ENCODE measurements around the gene TRPM4.

DNA sequence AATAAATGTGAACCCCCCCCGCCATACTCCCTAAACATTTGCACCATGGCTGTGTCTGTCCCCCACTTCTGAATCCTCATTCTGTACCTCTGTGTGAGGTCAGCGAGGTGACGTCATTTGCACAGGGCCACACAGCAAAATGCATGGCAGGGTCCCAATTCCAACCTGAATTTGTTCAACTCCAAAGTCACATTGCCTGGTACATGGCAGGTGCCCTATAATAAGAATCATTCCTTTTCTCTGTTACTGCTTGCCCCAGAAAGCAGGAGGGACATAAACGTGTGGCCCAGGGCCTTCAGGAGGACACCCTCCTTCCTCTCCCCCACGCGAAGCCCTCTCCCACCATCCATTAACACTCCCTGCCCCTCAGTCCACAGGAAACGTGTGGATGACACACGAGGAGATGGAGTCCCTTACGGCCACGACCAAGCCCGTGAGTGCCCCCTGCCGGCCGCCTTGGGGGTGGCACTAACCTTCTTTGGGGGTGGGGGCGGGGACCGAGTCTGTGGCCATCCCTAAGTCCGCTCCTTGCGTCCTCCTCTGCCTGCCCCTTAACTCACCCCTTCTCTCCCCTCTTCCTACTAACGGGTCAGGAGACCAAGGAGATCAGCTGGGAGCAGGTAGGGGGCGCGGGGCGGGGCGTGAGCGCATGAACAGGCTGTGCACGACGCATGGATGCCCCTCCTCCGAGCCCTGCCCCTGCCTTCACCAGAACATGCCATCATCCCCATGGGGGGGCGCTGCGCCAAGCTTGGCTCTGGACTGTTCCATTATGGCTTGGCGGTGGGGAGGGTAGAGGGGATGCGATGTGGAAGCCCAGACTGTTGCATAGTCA is 11.8 kb upstream of the TRPM4 start:
- TF ChIP-seq ETV6 (conservative IDR thresholded peaks at IDR 0.05 in 1 of 2, IDR thresholded peaks at IDR 0.05 in 1 of 2; ENCODE audit: borderline replicate concordance in 1 of 2, low read depth in 1 of 2) (no peak), CTCF (IDR thresholded peaks at IDR 0.05 in 2 of 3, conservative IDR thresholded peaks at IDR 0.05 in 1 of 3; ENCODE audit: control insufficient read depth in 2 of 3, extremely low read depth in 1 of 3, insufficient read depth in 1 of 3, low read depth in 3 of 3, low read length in 3 of 3) (peak; percentile 70 to 94 (median 82)), FOXM1 (IDR thresholded peaks at IDR 0.05; ENCODE audit: low read depth, low read length) (no peak), POLR2AphosphoS5 (IDR thresholded peaks at IDR 0.05; ENCODE audit: low read length) (no peak), CBFB (IDR thresholded peaks at IDR 0.05; ENCODE audit: low read depth) (no peak), NFYB (IDR thresholded peaks at IDR 0.05; ENCODE audit: insufficient read depth, low read depth, low read length) (no peak), SMC3 (IDR thresholded peaks at IDR 0.05; ENCODE audit: borderline replicate concordance, low read length) (peak; percentile 64; the same call in 1 of the 2 replicates), BHLHE40 (IDR thresholded peaks at IDR 0.05; ENCODE audit: borderline replicate concordance in 1 of 2, low read depth in 2 of 2, low read length in 1 of 2) (peak; percentile 42 to 67; a peak in 2 of 4 replicates), SUZ12 (IDR thresholded peaks at IDR 0.05; ENCODE audit: unreplicated experiment) (no peak)
- TF ChIP-seq, protein P1, sequence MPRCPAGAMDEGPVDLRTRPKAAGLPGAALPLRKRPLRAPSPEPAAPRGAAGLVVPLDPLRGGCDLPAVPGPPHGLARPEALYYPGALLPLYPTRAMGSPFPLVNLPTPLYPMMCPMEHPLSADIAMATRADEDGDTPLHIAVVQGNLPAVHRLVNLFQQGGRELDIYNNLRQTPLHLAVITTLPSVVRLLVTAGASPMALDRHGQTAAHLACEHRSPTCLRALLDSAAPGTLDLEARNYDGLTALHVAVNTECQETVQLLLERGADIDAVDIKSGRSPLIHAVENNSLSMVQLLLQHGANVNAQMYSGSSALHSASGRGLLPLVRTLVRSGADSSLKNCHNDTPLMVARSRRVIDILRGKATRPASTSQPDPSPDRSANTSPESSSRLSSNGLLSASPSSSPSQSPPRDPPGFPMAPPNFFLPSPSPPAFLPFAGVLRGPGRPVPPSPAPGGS (IDR thresholded peaks at IDR 0.05; ENCODE audit: borderline replicate concordance, insufficient read depth, low read depth, low read length, poor library complexity, severe bottlenecking), result no peak
